ENCODE results near the gene FIBP.

- TF ChIP-seq POLR2AphosphoS5 (IDR thresholded peaks at IDR 0.05) (no peak), CTCF (IDR thresholded peaks at IDR 0.05) (no peak), POLR2A (IDR thresholded peaks at IDR 0.05) (no peak)
Observed at GRCh38 chr11:65880844-65881421, 7.3 kb downstream of the FIBP start.
